GM12878 (cell line): ENCODE data around the gene ATF7. TPM values are rescaled to one million over a fixed set of nuclear protein-coding genes. Genes with fewer than 3 reads are reported as not detected.

Experiments
- ATAC-seq: fragments of 200-7000 bp; cut with Tn5 transposase; 3 replicates; pipeline ENCODE4 v1.9.1; 2020; ENCODE audit warnings: mild to moderate bottlenecking, moderate library complexity
- BruUV-seq: library from RNA; stranded (reverse); fragments of 400-500 nt; replicated peaks from 2 replicates; lab custom pipeline; 2021; lab: Mats Ljungman, UMichigan
- CTCF ChIA-PET: fragments of 300-600 bp; sonication (Branson Sonifier 250); formaldehyde crosslinking; extraction: SDS; loops from one replicate; lab custom pipeline; 2021; ENCODE audit warnings: inconsistent platforms; lab: Yijun Ruan, JAX
- POLR2A ChIA-PET: fragments of 350-600 bp; formaldehyde crosslinking; extraction: SDS; loops from one replicate; lab custom pipeline; 2021; ENCODE audit warnings: inconsistent platforms; lab: Charles Lee
- RAD21 ChIA-PET: fragments of 300-600 bp; sonication (Branson Sonifier 250); formaldehyde crosslinking; loops from one replicate; lab custom pipeline; 2023; ENCODE audit warnings: antibody characterized with exemption; ENCODE audit not compliant: unreplicated experiment; lab: Charles Lee
- SMC1A ChIA-PET: fragments of 300-600 bp; sonication (Branson Sonifier 250); formaldehyde crosslinking; loops from one replicate; lab custom pipeline; 2023; ENCODE audit not compliant: unreplicated experiment, uncharacterized antibody; lab: Charles Lee
- DNase-seq: peaks from one replicate; pipeline ENCODE4 v3.0.0-alpha.2; 2011; ENCODE audit warnings: low read depth, low spot score
- FAIRE-seq: peaks from 3 replicates; lab custom pipeline; 2011; peaks lifted over from hg19 to GRCh38; lab: Jason Lieb, UNC
- H2AFZ ChIP-seq: 2 replicates; pipeline ENCODE4 v1.6.0; 2011; ENCODE audit warnings: low read depth, low read length, control low read depth; ENCODE audit not compliant: control insufficient read depth
- H3K27ac ChIP-seq: 2 replicates; pipeline ENCODE4 v1.5.1; 2011; ENCODE audit warnings: control low read depth; ENCODE audit not compliant: control insufficient read depth, insufficient read depth
- H3K27me3 ChIP-seq, 2 experiments: replicated peaks in 1 of 2; 2 replicates each; pipeline versions ENCODE4 v1.6.0 to v1.6.1; 2011; ENCODE audit warnings: low read length in 1 of 2; ENCODE audit not compliant: control insufficient read depth in 2 of 2, insufficient read depth in 2 of 2
- H3K36me3 ChIP-seq, 2 experiments: 2 replicates each; pipeline ENCODE4 v1.5.1; 2011; ENCODE audit warnings: low read length in 1 of 2; ENCODE audit not compliant: control insufficient read depth in 2 of 2, insufficient read depth in 2 of 2
- H3K4me1 ChIP-seq: 2 replicates; pipeline ENCODE4 v1.6.1; 2011; ENCODE audit warnings: mild to moderate bottlenecking, low read length, moderate library complexity, mixed read lengths; ENCODE audit not compliant: control insufficient read depth, insufficient read depth
- H3K4me2 ChIP-seq: 2 replicates; pipeline ENCODE4 v1.6.0; 2011; ENCODE audit warnings: control low read depth; ENCODE audit not compliant: control insufficient read depth, insufficient read depth
- H3K4me3 ChIP-seq: fragments of 200-600 bp; sonication (generic); 2 replicates; pipeline ENCODE4 v1.5.1; 2016
- H3K79me2 ChIP-seq: 2 replicates; pipeline ENCODE4 v1.6.0; 2011; ENCODE audit warnings: low read length; ENCODE audit not compliant: control insufficient read depth, insufficient read depth
- H3K9ac ChIP-seq: 2 replicates; pipeline ENCODE4 v1.8.0; 2011; ENCODE audit warnings: low read length, control low read depth, mixed read lengths; ENCODE audit not compliant: control insufficient read depth, insufficient read depth
- H3K9me3 ChIP-seq: replicated peaks from 3 replicates; pipeline ENCODE4 v1.5.1; 2011; ENCODE audit warnings: mild to moderate bottlenecking, low read length; ENCODE audit not compliant: control insufficient read depth, insufficient read depth
- H4K20me1 ChIP-seq: 2 replicates; pipeline ENCODE4 v1.6.0; 2011; ENCODE audit not compliant: control insufficient read depth, insufficient read depth
- MEF2A ChIP-seq: IDR thresholded peaks from 2 replicates; pipeline ENCODE4 v1.6.1; 2011; ENCODE audit warnings: low read depth, mild to moderate bottlenecking, low read length, moderate library complexity; ENCODE audit not compliant: insufficient read depth
- MEF2B ChIP-seq: fragments of 450-650 bp; IDR thresholded peaks from 2 replicates; pipeline ENCODE4 v1.6.1; 2018; ENCODE audit warnings: mild to moderate bottlenecking, moderate library complexity; ENCODE audit not compliant: partially characterized antibody, poor library complexity, severe bottlenecking
- MYB ChIP-seq: fragments of 150-350 bp; IDR thresholded peaks from 2 replicates; pipeline ENCODE4 v1.6.1; 2014; ENCODE audit warnings: mild to moderate bottlenecking, low read depth, low read length, borderline replicate concordance
- WGBS: methylation state at CpG from one replicate; pipeline ENCODE4 v1.1.6; 2016; ENCODE audit warnings: low lambda C conversion rate; ENCODE audit not compliant: insufficient replicate concordance, insufficient coverage; ENCODE audit errors: missing lambda C conversion rate; 5-methylcytosine and 5-hydroxymethylcytosine counted together
- in situ Hi-C: fragments of 300-500 bp; cut with MboI; formaldehyde crosslinking; loops from 9 replicates; pipeline ENCODE4 v1.14.3; 2018; ENCODE audit warnings: mixed read lengths
- intact Hi-C: fragments of 100-400 bp; cut with micrococcal nuclease; formaldehyde crosslinking; loops from one replicate; pipeline ENCODE4 v1.14.2; 2022; ENCODE audit not compliant: unreplicated experiment
- polyA plus RNA-seq, 11 experiments: library from polyadenylated mRNA; depleted of rRNA in 4 of 11; unstranded in 6 of 11; stranded (reverse) in 5 of 11; fragments of >200 nt; fragmentation: Nextera tagmentation in 4 of 11; fragmentation: Illumina TruSeq in 1 of 11; extraction: Ambion mirVana in 4 of 11; extraction: Trizol in 1 of 11; gene quantifications; 1 replicate in 1 of 11; 2 replicates in 10 of 11; pipeline versions ENCODE4 v1.2.1 to v1.2.3, GENCODE V29; 2011 to 2016; ENCODE audit warnings: inconsistent platforms in 2 of 11, missing spikeins in 2 of 11, low read depth in 1 of 11
- total RNA-seq, 4 experiments: library from RNA; depleted of rRNA in 3 of 4; stranded (reverse); fragments of >200 nt in 3 of 4; fragmentation: Illumina TruSeq in 1 of 4; extraction: Trizol in 1 of 4; gene quantifications; 2 replicates each; pipeline versions ENCODE4 v1.2.1 to v1.2.3, GENCODE V29; 2013 to 2021
- TF ChIP-seq, protein P1 (sequence below): fragments of 450-650 bp; conservative IDR thresholded peaks from 2 replicates; pipeline ENCODE4 v1.6.1; 2017; ENCODE audit warnings: mild to moderate bottlenecking, moderate library complexity
- TF ChIP-seq, protein P2 (sequence below): IDR thresholded peaks from 2 replicates; pipeline ENCODE4 v1.6.1; 2011; ENCODE audit warnings: mild to moderate bottlenecking, low read depth, low read length, moderate library complexity; ENCODE audit not compliant: insufficient replicate concordance
- TF ChIP-seq, protein P3 (sequence below): fragments of 450-650 bp; IDR thresholded peaks from 2 replicates; pipeline ENCODE4 v1.6.1; 2016; ENCODE audit warnings: mild to moderate bottlenecking, moderate library complexity, borderline replicate concordance

ATF7 gene
- total and polyA plus RNA-seq, 10 of the 15 experiments (the other 5 are each of a cell fraction or from before 2014, with no cell fraction given): 9.1 to 30.7 (median 21.8) TPM

DNA sequence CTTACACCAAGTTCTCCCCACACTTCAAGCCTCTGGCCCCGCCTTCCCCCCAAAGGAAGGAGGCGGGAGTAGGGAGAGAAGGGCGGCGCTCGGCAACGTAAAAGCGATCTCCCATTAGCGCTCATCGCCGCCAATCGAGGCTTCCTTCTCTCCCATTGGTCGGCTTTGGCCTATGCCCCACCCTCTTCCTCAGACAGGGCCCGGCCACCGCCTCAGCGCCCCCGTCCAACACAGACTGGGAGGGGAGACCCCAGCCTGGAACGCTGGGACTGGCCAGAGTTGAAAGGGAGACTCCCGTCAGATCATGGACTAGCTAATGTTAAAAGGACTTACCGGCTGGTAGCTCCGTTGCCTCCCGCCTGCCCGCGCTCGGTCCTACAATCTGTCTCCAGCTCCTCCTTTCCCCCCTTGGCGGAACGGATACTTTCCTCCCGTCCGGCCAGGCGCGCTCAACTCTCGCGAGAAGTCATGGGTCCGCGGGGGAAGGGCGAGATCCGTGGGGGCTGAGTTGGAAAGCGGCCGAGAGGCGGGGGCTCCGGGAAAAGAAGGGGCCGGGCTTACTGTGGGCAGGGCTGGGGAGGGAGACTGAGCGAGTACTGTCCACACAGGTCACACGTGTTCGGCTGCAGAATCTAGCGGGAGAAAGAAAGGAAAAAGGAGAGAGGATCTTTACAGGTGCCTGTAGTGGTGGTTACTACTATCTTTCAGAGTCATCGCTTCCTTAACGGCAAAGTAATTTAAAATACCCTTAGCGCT, at the start of gene ATF7 (continued):
- TF ChIP-seq MYB: no peak
- TF ChIP-seq, protein P1, sequence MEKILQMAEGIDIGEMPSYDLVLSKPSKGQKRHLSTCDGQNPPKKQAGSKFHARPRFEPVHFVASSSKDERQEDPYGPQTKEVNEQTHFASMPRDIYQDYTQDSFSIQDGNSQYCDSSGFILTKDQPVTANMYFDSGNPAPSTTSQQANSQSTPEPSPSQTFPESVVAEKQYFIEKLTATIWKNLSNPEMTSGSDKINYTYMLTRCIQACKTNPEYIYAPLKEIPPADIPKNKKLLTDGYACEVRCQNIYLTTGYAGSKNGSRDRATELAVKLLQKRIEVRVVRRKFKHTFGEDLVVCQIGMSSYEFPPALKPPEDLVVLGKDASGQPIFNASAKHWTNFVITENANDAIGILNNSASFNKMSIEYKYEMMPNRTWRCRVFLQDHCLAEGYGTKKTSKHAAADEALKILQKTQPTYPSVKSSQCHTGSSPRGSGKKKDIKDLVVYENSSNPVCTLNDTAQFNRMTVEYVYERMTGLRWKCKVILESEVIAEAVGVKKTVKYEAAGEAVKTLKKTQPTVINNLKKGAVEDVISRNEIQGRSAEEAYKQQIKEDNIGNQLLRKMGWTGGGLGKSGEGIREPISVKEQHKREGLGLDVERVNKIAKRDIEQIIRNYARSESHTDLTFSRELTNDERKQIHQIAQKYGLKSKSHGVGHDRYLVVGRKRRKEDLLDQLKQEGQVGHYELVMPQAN: peak; percentile 83
- TF ChIP-seq, protein P2, sequence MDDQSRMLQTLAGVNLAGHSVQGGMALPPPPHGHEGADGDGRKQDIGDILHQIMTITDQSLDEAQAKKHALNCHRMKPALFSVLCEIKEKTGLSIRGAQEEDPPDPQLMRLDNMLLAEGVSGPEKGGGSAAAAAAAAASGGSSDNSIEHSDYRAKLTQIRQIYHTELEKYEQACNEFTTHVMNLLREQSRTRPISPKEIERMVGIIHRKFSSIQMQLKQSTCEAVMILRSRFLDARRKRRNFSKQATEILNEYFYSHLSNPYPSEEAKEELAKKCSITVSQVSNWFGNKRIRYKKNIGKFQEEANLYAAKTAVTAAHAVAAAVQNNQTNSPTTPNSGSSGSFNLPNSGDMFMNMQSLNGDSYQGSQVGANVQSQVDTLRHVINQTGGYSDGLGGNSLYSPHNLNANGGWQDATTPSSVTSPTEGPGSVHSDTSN: peak; percentile 98
- TF ChIP-seq, all 136 proteins: peak for 72

DNA sequence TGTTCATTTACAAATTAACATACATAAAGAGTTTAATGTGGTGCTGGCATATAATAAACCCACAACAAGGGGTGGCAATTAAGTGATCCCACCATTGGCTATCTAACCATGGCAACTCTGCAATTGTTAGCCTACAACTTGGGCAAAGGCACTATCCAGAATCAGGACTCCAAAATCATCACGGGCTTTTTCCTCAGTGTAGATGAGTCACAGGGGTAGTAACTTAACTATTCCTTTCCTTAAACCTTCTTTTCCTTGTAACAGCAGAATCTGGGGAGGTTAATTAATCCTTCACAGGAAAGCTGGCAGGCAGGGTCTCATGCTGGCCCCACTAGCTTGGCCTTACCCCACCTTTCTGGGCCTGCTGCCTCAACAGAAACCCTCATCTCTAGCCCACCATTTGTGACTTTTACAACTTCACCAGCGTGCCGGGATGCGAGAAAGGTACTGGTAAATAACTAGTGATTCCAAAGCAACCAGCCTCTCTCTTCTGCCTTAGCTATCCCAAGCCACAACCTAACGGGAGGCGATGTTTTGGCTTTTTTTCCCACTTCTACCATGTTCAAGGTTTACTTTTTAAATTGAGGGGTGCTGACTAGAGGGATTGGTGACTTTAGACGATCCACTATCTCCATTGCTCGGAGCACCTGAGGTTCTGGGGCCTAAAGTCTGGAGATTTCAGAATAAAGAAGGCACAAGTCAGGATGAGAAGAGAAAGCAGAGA, 49.0 kb upstream of the ATF7 start:
- 69% methylated on average over 8 of the region's 8 CpGs for WGBS
- TF ChIP-seq MEF2B (no peak), MEF2A (no peak)
- TF ChIP-seq, protein P3, sequence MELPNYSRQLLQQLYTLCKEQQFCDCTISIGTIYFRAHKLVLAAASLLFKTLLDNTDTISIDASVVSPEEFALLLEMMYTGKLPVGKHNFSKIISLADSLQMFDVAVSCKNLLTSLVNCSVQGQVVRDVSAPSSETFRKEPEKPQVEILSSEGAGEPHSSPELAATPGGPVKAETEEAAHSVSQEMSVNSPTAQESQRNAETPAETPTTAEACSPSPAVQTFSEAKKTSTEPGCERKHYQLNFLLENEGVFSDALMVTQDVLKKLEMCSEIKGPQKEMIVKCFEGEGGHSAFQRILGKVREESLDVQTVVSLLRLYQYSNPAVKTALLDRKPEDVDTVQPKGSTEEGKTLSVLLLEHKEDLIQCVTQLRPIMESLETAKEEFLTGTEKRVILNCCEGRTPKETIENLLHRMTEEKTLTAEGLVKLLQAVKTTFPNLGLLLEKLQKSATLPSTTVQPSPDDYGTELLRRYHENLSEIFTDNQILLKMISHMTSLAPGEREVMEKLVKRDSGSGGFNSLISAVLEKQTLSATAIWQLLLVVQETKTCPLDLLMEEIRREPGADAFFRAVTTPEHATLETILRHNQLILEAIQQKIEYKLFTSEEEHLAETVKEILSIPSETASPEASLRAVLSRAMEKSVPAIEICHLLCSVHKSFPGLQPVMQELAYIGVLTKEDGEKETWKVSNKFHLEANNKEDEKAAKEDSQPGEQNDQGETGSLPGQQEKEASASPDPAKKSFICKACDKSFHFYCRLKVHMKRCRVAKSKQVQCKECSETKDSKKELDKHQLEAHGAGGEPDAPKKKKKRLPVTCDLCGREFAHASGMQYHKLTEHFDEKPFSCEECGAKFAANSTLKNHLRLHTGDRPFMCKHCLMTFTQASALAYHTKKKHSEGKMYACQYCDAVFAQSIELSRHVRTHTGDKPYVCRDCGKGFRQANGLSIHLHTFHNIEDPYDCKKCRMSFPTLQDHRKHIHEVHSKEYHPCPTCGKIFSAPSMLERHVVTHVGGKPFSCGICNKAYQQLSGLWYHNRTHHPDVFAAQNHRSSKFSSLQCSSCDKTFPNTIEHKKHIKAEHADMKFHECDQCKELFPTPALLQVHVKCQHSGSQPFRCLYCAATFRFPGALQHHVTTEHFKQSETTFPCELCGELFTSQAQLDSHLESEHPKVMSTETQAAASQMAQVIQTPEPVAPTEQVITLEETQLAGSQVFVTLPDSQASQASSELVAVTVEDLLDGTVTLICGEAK: no peak
- peak overlapping the region; percentile 80 for H3K4me2 ChIP-seq
- BruUV-seq: TSS peak; percentile 74
- H3K36me3 ChIP-seq: peaks cover 1 to 11% of the 10 kb centered on the region in 2 experiments; a peak in 2 of 4 replicates
- ChIA-PET RAD21 (interaction anchor here (0.6 to 6.3 kb wide), 24 partner anchors 12 to 596 kb away, joined by 3 to 140 read pairs (median 4); partner anchors contain the start of genes ATF7, SPRYD3 and TARBP2), POLR2A (interaction anchor here (0.6 to 5.2 kb wide), 7 partner anchors 46 to 131 kb away, joined by 3 to 35 read pairs (median 6); partner anchors contain the start of gene ATF7), SMC1A (interaction anchor here (0.6 to 6.5 kb wide), 24 partner anchors 15 to 379 kb away, joined by 3 to 112 read pairs (median 4); partner anchors contain the start of genes CALCOCO1 and NPFF), CTCF (interaction anchor here (0.6 to 10.5 kb wide), 48 partner anchors 8 to 348 kb away, joined by 3 to 189 read pairs (median 4); partner anchors contain the start of genes ATF7, CALCOCO1, SP1 and TARBP2)
- H3K27me3 ChIP-seq: peaks cover 2 to 3% of the 10 kb centered on the region in 2 experiments; a peak in 1 of 4 replicates
- no peaks in the 10 kb centered on the region for H4K20me1 ChIP-seq
- peak overlapping the region; percentile 94 for H3K9ac ChIP-seq
- in situ Hi-C loops: loop anchor here (5.0 kb wide), 1 partner anchor 133 kb away; no protein-coding TSS in a partner anchor
- no peaks in the 10 kb centered on the region for H3K9me3 ChIP-seq
- ATAC-seq: no peak
- DNase-seq: no peak
- H3K27ac ChIP-seq: peak overlapping the region; percentile 88
- H3K79me2 ChIP-seq: peaks cover 28% of the 10 kb centered on the region
- peak overlapping the region; percentile 82 for H2AFZ ChIP-seq
- FAIRE-seq: no peak
- H3K4me3 ChIP-seq: peak overlapping the region; percentile 97
- peaks cover 7% of the 10 kb centered on the region for H3K4me1 ChIP-seq
- intact Hi-C loops: no loop called here
